Adipocyte (in vitro differentiated cells): ENCODE results near the gene NAMPT.

Experiments
- DNase-seq: peaks from one replicate; pipeline ENCODE4 v3.0.0-alpha.2; 2015; ENCODE audit warnings: low read depth
- H3K27me3 ChIP-seq: replicated peaks from 2 replicates; pipeline ENCODE4 v1.7.0; 2013; ENCODE audit warnings: mild to moderate bottlenecking, low read length, moderate library complexity; ENCODE audit not compliant: control insufficient read depth, insufficient read depth
- H3K36me3 ChIP-seq: 2 replicates; pipeline ENCODE4 v1.7.0; 2013; ENCODE audit warnings: low read length, mild to moderate bottlenecking, moderate library complexity; ENCODE audit not compliant: control insufficient read depth, insufficient read depth, severe bottlenecking
- H3K4me1 ChIP-seq: 2 replicates; pipeline ENCODE4 v1.7.0; 2013; ENCODE audit warnings: mild to moderate bottlenecking, low read length, moderate library complexity; ENCODE audit not compliant: control insufficient read depth, insufficient read depth
- H3K4me3 ChIP-seq: 2 replicates; pipeline ENCODE4 v1.7.0; 2013; ENCODE audit warnings: mild to moderate bottlenecking, low read length, moderate library complexity
- H3K9ac ChIP-seq: 2 replicates; pipeline ENCODE4 v1.7.0; 2013; ENCODE audit warnings: mild to moderate bottlenecking, low read length, moderate library complexity
- H3K9me3 ChIP-seq: 2 replicates; pipeline ENCODE4 v1.7.0; 2013; ENCODE audit warnings: mild to moderate bottlenecking, low read length, moderate library complexity; ENCODE audit not compliant: control insufficient read depth

The NAMPT gene

GRCh38 chr7:106269254-106269961, 15.4 kb downstream of the NAMPT start:
- DNase-seq, result no peak
- no peaks in the 10 kb centered on the region for H3K27me3 ChIP-seq
- H3K36me3 ChIP-seq, result peaks cover 97% of the 10 kb centered on the region
- H3K9ac ChIP-seq, result no peak overlapping the region
- H3K4me1 ChIP-seq, result peaks cover 16% of the 10 kb centered on the region
- H3K9me3 ChIP-seq, result no peaks in the 10 kb centered on the region
- H3K4me3 ChIP-seq, result no peak overlapping the region

- Histone ChIP-seq H3K36me3 (peaks cover 97% of the 10 kb centered on the region), H3K4me3 (no peak overlapping the region), H3K9ac (no peak overlapping the region), H3K27me3 (no peaks in the 10 kb centered on the region), H3K9me3 (no peaks in the 10 kb centered on the region), H3K4me1 (peaks cover 23% of the 10 kb centered on the region)
- no peak for DNase-seq
These were observed 19.6 kb downstream of the NAMPT start for GRCh38 chr7:106265133-106265532.

GRCh38 chr7:106262221-106262881, 22.4 kb downstream of the NAMPT start:
- Histone ChIP-seq H3K27me3 (no peaks in the 10 kb centered on the region), H3K4me1 (peaks cover 26% of the 10 kb centered on the region), H3K9me3 (no peaks in the 10 kb centered on the region), H3K36me3 (peaks cover 100% of the 10 kb centered on the region), H3K9ac (peak overlapping the region; percentile 13), H3K4me3 (no peak overlapping the region)
- peak; percentile 44 for DNase-seq

GRCh38 chr7:106260136-106260561, 24.6 kb downstream of the NAMPT start:
- no peaks in the 10 kb centered on the region for H3K27me3 ChIP-seq
- H3K4me3 ChIP-seq, result no peak overlapping the region
- peaks cover 26% of the 10 kb centered on the region for H3K4me1 ChIP-seq
- no peak for DNase-seq
- H3K9ac ChIP-seq, result no peak overlapping the region
- H3K9me3 ChIP-seq, result no peaks in the 10 kb centered on the region
- peaks cover 100% of the 10 kb centered on the region for H3K36me3 ChIP-seq

GRCh38 chr7:106258789-106259188, 26.0 kb downstream of the NAMPT start:
- Histone ChIP-seq H3K9me3 (no peaks in the 10 kb centered on the region), H3K9ac (no peak overlapping the region), H3K36me3 (peaks cover 100% of the 10 kb centered on the region), H3K27me3 (no peaks in the 10 kb centered on the region), H3K4me3 (no peak overlapping the region), H3K4me1 (peaks cover 26% of the 10 kb centered on the region)
- no peak for DNase-seq

GRCh38 chr7:106257752-106258151, 27.0 kb downstream of the NAMPT start:
- H3K4me3 ChIP-seq, result no peak overlapping the region
- no peaks in the 10 kb centered on the region for H3K9me3 ChIP-seq
- H3K4me1 ChIP-seq, result peaks cover 22% of the 10 kb centered on the region
- H3K36me3 ChIP-seq, result peaks cover 100% of the 10 kb centered on the region
- H3K9ac ChIP-seq, result no peak overlapping the region
- DNase-seq, result no peak
- H3K27me3 ChIP-seq, result no peaks in the 10 kb centered on the region

- Histone ChIP-seq H3K36me3 (peaks cover 100% of the 10 kb centered on the region), H3K9me3 (no peaks in the 10 kb centered on the region), H3K4me3 (no peak overlapping the region), H3K4me1 (peaks cover 29% of the 10 kb centered on the region), H3K27me3 (no peaks in the 10 kb centered on the region), H3K9ac (no peak overlapping the region)
- DNase-seq, result no peak
These were observed 28.6 kb downstream of the NAMPT start for GRCh38 chr7:106256144-106256543.

GRCh38 chr7:106255246-106255645, 29.5 kb downstream of the NAMPT start:
- no peak for DNase-seq
- H3K36me3 ChIP-seq, result peaks cover 97% of the 10 kb centered on the region
- H3K4me1 ChIP-seq, result peaks cover 23% of the 10 kb centered on the region
- no peak overlapping the region for H3K9ac ChIP-seq
- H3K4me3 ChIP-seq, result no peak overlapping the region
- no peaks in the 10 kb centered on the region for H3K27me3 ChIP-seq
- no peaks in the 10 kb centered on the region for H3K9me3 ChIP-seq

GRCh38 chr7:106254525-106255116, 30.2 kb downstream of the NAMPT start:
- peaks cover 19% of the 10 kb centered on the region for H3K4me1 ChIP-seq
- H3K9me3 ChIP-seq, result no peaks in the 10 kb centered on the region
- no peak overlapping the region for H3K9ac ChIP-seq
- H3K4me3 ChIP-seq, result no peak overlapping the region
- H3K36me3 ChIP-seq, result peaks cover 97% of the 10 kb centered on the region
- H3K27me3 ChIP-seq, result no peaks in the 10 kb centered on the region
- DNase-seq, result no peak

GRCh38 chr7:106252568-106252967, 32.2 kb downstream of the NAMPT start:
- H3K27me3 ChIP-seq, result no peaks in the 10 kb centered on the region
- no peak overlapping the region for H3K4me3 ChIP-seq
- no peak for DNase-seq
- peaks cover 97% of the 10 kb centered on the region for H3K36me3 ChIP-seq
- peaks cover 19% of the 10 kb centered on the region for H3K4me1 ChIP-seq
- no peak overlapping the region for H3K9ac ChIP-seq
- H3K9me3 ChIP-seq, result peaks cover 3% of the 10 kb centered on the region

GRCh38 chr7:106249488-106249887, 35.3 kb downstream of the NAMPT start:
- Histone ChIP-seq H3K4me3 (no peak overlapping the region), H3K4me1 (peaks cover 19% of the 10 kb centered on the region), H3K9me3 (peaks cover 10% of the 10 kb centered on the region), H3K9ac (no peak overlapping the region), H3K27me3 (no peaks in the 10 kb centered on the region), H3K36me3 (peaks cover 75% of the 10 kb centered on the region)
- no peak for DNase-seq
